ENCODE measurements around the gene SMAD6.

Gene SMAD6

DNA sequence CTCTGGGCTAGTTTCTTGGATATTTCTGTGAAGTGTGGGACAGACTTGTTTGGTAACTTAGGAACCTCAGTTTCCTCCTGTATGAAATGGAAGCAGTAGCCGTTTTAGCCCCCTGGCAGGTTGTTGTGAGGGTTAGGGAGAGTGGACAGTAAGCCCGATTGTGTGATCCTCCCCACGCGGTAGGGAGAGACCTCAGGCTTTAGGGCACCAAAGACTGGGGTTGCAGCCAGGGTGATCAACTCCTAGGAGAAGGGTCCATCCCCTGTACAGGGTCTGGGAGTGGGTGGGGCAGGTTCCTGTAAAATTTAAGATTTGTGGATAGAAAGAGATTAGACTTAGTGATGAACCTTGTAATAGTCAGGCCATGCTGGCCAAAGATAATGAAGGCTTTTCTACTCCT lies 120.5 kb downstream of the SMAD6 start:
- no peak for DNase-seq
- no peak overlapping the region for H4K8ac ChIP-seq (ENCODE audit: low read depth, low read length)
- H3K4me3 ChIP-seq (ENCODE audit: low read length) = no peak overlapping the region
- H2AK5ac ChIP-seq (ENCODE audit: low read length) = no peak overlapping the region
- no peaks in the 10 kb centered on the region for H3K36me3 ChIP-seq (ENCODE audit: control insufficient read depth, insufficient read depth, low read length)
- H3K4me1 ChIP-seq (ENCODE audit: control insufficient read depth, low read depth, low read length) = peaks cover 9% of the 10 kb centered on the region
- no peak overlapping the region for H2BK120ac ChIP-seq (ENCODE audit: low read depth, low read length)
- no peaks in the 10 kb centered on the region for H3K27me3 ChIP-seq (ENCODE audit: insufficient read depth, low read length, poor library complexity)
- no peak overlapping the region for H3K9ac ChIP-seq (ENCODE audit: low read length)
- H2BK15ac ChIP-seq (replicated peaks; ENCODE audit: low read depth) = no peak overlapping the region
- H3K27ac ChIP-seq (ENCODE audit: low read depth, low read length) = no peak overlapping the region
- no peaks in the 10 kb centered on the region for H3K79me2 ChIP-seq (ENCODE audit: control insufficient read depth, insufficient read depth, low read length)
- H3K56ac ChIP-seq (ENCODE audit: low read length) = no peak overlapping the region
- H3K23ac ChIP-seq (ENCODE audit: low read length) = no peak overlapping the region
- no CpG with 5 or more reads among the region's 4 CpGs for WGBS (ENCODE audit: extremely low coverage, insufficient coverage, low lambda C conversion rate)
- no peak overlapping the region for H3K4me2 ChIP-seq (ENCODE audit: low read length)
- no peak overlapping the region for H2BK5ac ChIP-seq (ENCODE audit: low read length)
- no peak overlapping the region for H4K5ac ChIP-seq (ENCODE audit: low read length)
- H3K4ac ChIP-seq (ENCODE audit: low read depth, low read length) = no peak overlapping the region
- H3K79me1 ChIP-seq (ENCODE audit: low read length) = no peaks in the 10 kb centered on the region
- H3K18ac ChIP-seq (ENCODE audit: low read length) = no peak overlapping the region

GRCh38 chr15:66823601-66824000 lies 121.6 kb downstream of the SMAD6 start:
- Histone ChIP-seq H3K4me2 (ENCODE audit: low read length) (no peak overlapping the region), H3K36me3 (ENCODE audit: control insufficient read depth, insufficient read depth, low read length) (no peaks in the 10 kb centered on the region), H2BK15ac (replicated peaks; ENCODE audit: low read depth) (no peak overlapping the region), H2BK5ac (ENCODE audit: low read length) (no peak overlapping the region), H4K5ac (ENCODE audit: low read length) (no peak overlapping the region), H2AK5ac (ENCODE audit: low read length) (no peak overlapping the region), H3K79me1 (ENCODE audit: low read length) (no peaks in the 10 kb centered on the region), H3K4ac (ENCODE audit: low read depth, low read length) (no peak overlapping the region), H2BK120ac (ENCODE audit: low read depth, low read length) (no peak overlapping the region), H3K18ac (ENCODE audit: low read length) (no peak overlapping the region), H3K4me3 (ENCODE audit: low read length) (no peak overlapping the region), H3K23ac (ENCODE audit: low read length) (no peak overlapping the region), H3K4me1 (ENCODE audit: control insufficient read depth, low read depth, low read length) (peaks cover 9% of the 10 kb centered on the region), H4K8ac (ENCODE audit: low read depth, low read length) (no peak overlapping the region), H3K79me2 (ENCODE audit: control insufficient read depth, insufficient read depth, low read length) (no peaks in the 10 kb centered on the region), H3K27ac (ENCODE audit: low read depth, low read length) (no peak overlapping the region), H3K9ac (ENCODE audit: low read length) (no peak overlapping the region), H3K56ac (ENCODE audit: low read length) (no peak overlapping the region), H3K27me3 (ENCODE audit: insufficient read depth, low read length, poor library complexity) (no peaks in the 10 kb centered on the region)
- no CpG with 5 or more reads among the region's 9 CpGs for WGBS (ENCODE audit: extremely low coverage, insufficient coverage, low lambda C conversion rate)
- no peak for DNase-seq

GRCh38 chr15:66824424-66824823 lies 122.4 kb downstream of the SMAD6 start:
- WGBS (ENCODE audit: extremely low coverage, insufficient coverage, low lambda C conversion rate) = no CpG with 5 or more reads among the region's 3 CpGs
- no peaks in the 10 kb centered on the region for H3K27me3 ChIP-seq (ENCODE audit: insufficient read depth, low read length, poor library complexity)
- no peak overlapping the region for H3K56ac ChIP-seq (ENCODE audit: low read length)
- H3K23ac ChIP-seq (ENCODE audit: low read length) = no peak overlapping the region
- no peak overlapping the region for H2BK120ac ChIP-seq (ENCODE audit: low read depth, low read length)
- H2BK5ac ChIP-seq (ENCODE audit: low read length) = no peak overlapping the region
- peaks cover 9% of the 10 kb centered on the region for H3K4me1 ChIP-seq (ENCODE audit: control insufficient read depth, low read depth, low read length)
- no peak overlapping the region for H2AK5ac ChIP-seq (ENCODE audit: low read length)
- no peak overlapping the region for H3K27ac ChIP-seq (ENCODE audit: low read depth, low read length)
- no peak overlapping the region for H3K18ac ChIP-seq (ENCODE audit: low read length)
- no peaks in the 10 kb centered on the region for H3K79me2 ChIP-seq (ENCODE audit: control insufficient read depth, insufficient read depth, low read length)
- no peak overlapping the region for H4K8ac ChIP-seq (ENCODE audit: low read depth, low read length)
- no peaks in the 10 kb centered on the region for H3K79me1 ChIP-seq (ENCODE audit: low read length)
- H3K4me3 ChIP-seq (ENCODE audit: low read length) = no peak overlapping the region
- no peak for DNase-seq
- no peak overlapping the region for H3K9ac ChIP-seq (ENCODE audit: low read length)
- H3K36me3 ChIP-seq (ENCODE audit: control insufficient read depth, insufficient read depth, low read length) = no peaks in the 10 kb centered on the region
- no peak overlapping the region for H2BK15ac ChIP-seq (replicated peaks; ENCODE audit: low read depth)
- H4K5ac ChIP-seq (ENCODE audit: low read length) = no peak overlapping the region
- no peak overlapping the region for H3K4me2 ChIP-seq (ENCODE audit: low read length)
- no peak overlapping the region for H3K4ac ChIP-seq (ENCODE audit: low read depth, low read length)

DNA sequence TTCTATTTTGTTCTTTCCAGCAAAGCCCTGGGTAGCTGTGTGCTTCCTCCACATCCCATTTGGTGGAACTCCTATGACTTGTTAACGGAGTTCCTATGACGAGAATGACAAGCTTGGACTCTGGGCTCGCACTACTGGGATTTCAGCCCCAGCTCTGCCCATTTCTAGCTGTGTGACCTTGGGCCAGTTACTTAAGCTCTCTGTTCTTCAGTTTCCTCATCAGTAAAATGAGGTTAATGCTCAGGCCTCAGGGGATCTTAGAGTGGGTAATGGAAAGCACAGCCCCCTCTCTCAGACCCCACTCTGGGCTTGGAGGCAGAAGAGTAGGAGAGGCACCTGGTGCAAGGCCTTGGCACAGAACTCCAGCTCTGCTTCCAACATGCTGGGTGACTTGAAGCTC lies 123.1 kb downstream of the SMAD6 start:
- H3K27ac ChIP-seq (ENCODE audit: low read depth, low read length) = no peak overlapping the region
- H3K56ac ChIP-seq (ENCODE audit: low read length) = no peak overlapping the region
- no peak overlapping the region for H4K8ac ChIP-seq (ENCODE audit: low read depth, low read length)
- H3K23ac ChIP-seq (ENCODE audit: low read length) = no peak overlapping the region
- H2BK120ac ChIP-seq (ENCODE audit: low read depth, low read length) = no peak overlapping the region
- no peak overlapping the region for H2AK5ac ChIP-seq (ENCODE audit: low read length)
- no peaks in the 10 kb centered on the region for H3K27me3 ChIP-seq (ENCODE audit: insufficient read depth, low read length, poor library complexity)
- H4K5ac ChIP-seq (ENCODE audit: low read length) = no peak overlapping the region
- no peak overlapping the region for H3K9ac ChIP-seq (ENCODE audit: low read length)
- no peaks in the 10 kb centered on the region for H3K36me3 ChIP-seq (ENCODE audit: control insufficient read depth, insufficient read depth, low read length)
- no peak overlapping the region for H2BK5ac ChIP-seq (ENCODE audit: low read length)
- no peak overlapping the region for H3K4ac ChIP-seq (ENCODE audit: low read depth, low read length)
- no CpG with 5 or more reads among the region's 3 CpGs for WGBS (ENCODE audit: extremely low coverage, insufficient coverage, low lambda C conversion rate)
- H3K79me1 ChIP-seq (ENCODE audit: low read length) = no peaks in the 10 kb centered on the region
- no peak for DNase-seq
- no peak overlapping the region for H3K18ac ChIP-seq (ENCODE audit: low read length)
- no peak overlapping the region for H3K4me3 ChIP-seq (ENCODE audit: low read length)
- no peaks in the 10 kb centered on the region for H3K79me2 ChIP-seq (ENCODE audit: control insufficient read depth, insufficient read depth, low read length)
- peaks cover 9% of the 10 kb centered on the region for H3K4me1 ChIP-seq (ENCODE audit: control insufficient read depth, low read depth, low read length)
- no peak overlapping the region for H2BK15ac ChIP-seq (replicated peaks; ENCODE audit: low read depth)
- no peak overlapping the region for H3K4me2 ChIP-seq (ENCODE audit: low read length)

GRCh38 chr15:66825731-66826130 lies 123.7 kb downstream of the SMAD6 start:
- H3K79me2 ChIP-seq (ENCODE audit: control insufficient read depth, insufficient read depth, low read length) = no peaks in the 10 kb centered on the region
- no peaks in the 10 kb centered on the region for H3K36me3 ChIP-seq (ENCODE audit: control insufficient read depth, insufficient read depth, low read length)
- H2AK5ac ChIP-seq (ENCODE audit: low read length) = no peak overlapping the region
- DNase-seq = no peak
- no peaks in the 10 kb centered on the region for H3K79me1 ChIP-seq (ENCODE audit: low read length)
- no peak overlapping the region for H2BK120ac ChIP-seq (ENCODE audit: low read depth, low read length)
- no peak overlapping the region for H3K56ac ChIP-seq (ENCODE audit: low read length)
- H3K9ac ChIP-seq (ENCODE audit: low read length) = no peak overlapping the region
- no peak overlapping the region for H3K18ac ChIP-seq (ENCODE audit: low read length)
- no peak overlapping the region for H3K4me2 ChIP-seq (ENCODE audit: low read length)
- H2BK5ac ChIP-seq (ENCODE audit: low read length) = no peak overlapping the region
- no CpG with 5 or more reads among the region's 7 CpGs for WGBS (ENCODE audit: extremely low coverage, insufficient coverage, low lambda C conversion rate)
- peaks cover 9% of the 10 kb centered on the region for H3K4me1 ChIP-seq (ENCODE audit: control insufficient read depth, low read depth, low read length)
- H3K27ac ChIP-seq (ENCODE audit: low read depth, low read length) = no peak overlapping the region
- H3K4me3 ChIP-seq (ENCODE audit: low read length) = no peak overlapping the region
- H2BK15ac ChIP-seq (replicated peaks; ENCODE audit: low read depth) = no peak overlapping the region
- H3K23ac ChIP-seq (ENCODE audit: low read length) = no peak overlapping the region
- no peak overlapping the region for H4K8ac ChIP-seq (ENCODE audit: low read depth, low read length)
- H3K4ac ChIP-seq (ENCODE audit: low read depth, low read length) = no peak overlapping the region
- H3K27me3 ChIP-seq (ENCODE audit: insufficient read depth, low read length, poor library complexity) = no peaks in the 10 kb centered on the region
- H4K5ac ChIP-seq (ENCODE audit: low read length) = no peak overlapping the region

GRCh38 chr15:66826507-66826906 lies 124.5 kb downstream of the SMAD6 start:
- Histone ChIP-seq H3K4me1 (ENCODE audit: control insufficient read depth, low read depth, low read length) (peaks cover 12% of the 10 kb centered on the region), H4K8ac (ENCODE audit: low read depth, low read length) (no peak overlapping the region), H3K27me3 (ENCODE audit: insufficient read depth, low read length, poor library complexity) (no peaks in the 10 kb centered on the region), H3K4me3 (ENCODE audit: low read length) (no peak overlapping the region), H3K23ac (ENCODE audit: low read length) (no peak overlapping the region), H3K4me2 (ENCODE audit: low read length) (no peak overlapping the region), H2AK5ac (ENCODE audit: low read length) (no peak overlapping the region), H2BK5ac (ENCODE audit: low read length) (no peak overlapping the region), H2BK15ac (replicated peaks; ENCODE audit: low read depth) (no peak overlapping the region), H3K27ac (ENCODE audit: low read depth, low read length) (no peak overlapping the region), H2BK120ac (ENCODE audit: low read depth, low read length) (no peak overlapping the region), H3K79me2 (ENCODE audit: control insufficient read depth, insufficient read depth, low read length) (no peaks in the 10 kb centered on the region), H3K79me1 (ENCODE audit: low read length) (no peaks in the 10 kb centered on the region), H3K9ac (ENCODE audit: low read length) (no peak overlapping the region), H3K18ac (ENCODE audit: low read length) (no peak overlapping the region), H4K5ac (ENCODE audit: low read length) (no peak overlapping the region), H3K56ac (ENCODE audit: low read length) (peak overlapping the region; percentile 40), H3K4ac (ENCODE audit: low read depth, low read length) (no peak overlapping the region), H3K36me3 (ENCODE audit: control insufficient read depth, insufficient read depth, low read length) (no peaks in the 10 kb centered on the region)
- no CpG with 5 or more reads among the region's 3 CpGs for WGBS (ENCODE audit: extremely low coverage, insufficient coverage, low lambda C conversion rate)
- DNase-seq = no peak
